Neutrophil (primary cell): ENCODE measurements around the gene PGAP3.

ENCODE experiments used
- H3K27ac ChIP-seq: fragments of 200-600 bp; sonication (generic); 2 replicates; pipeline ENCODE4 v1.5.1; 2016; ENCODE audit warnings: mild to moderate bottlenecking, moderate library complexity
- H3K27me3 ChIP-seq: fragments of 200-600 bp; sonication (generic); 2 replicates; pipeline ENCODE4 v1.6.0; 2016; ENCODE audit warnings: mild to moderate bottlenecking
- H3K36me3 ChIP-seq: fragments of 200-600 bp; sonication (generic); 2 replicates; pipeline ENCODE4 v1.5.1; 2017
- H3K4me1 ChIP-seq, 2 experiments: fragments of 200-600 bp in 1 of 2; sonication (generic) in 1 of 2; 1 replicate in 1 of 2; 2 replicates in 1 of 2; pipeline versions ENCODE4 v1.5.1 to v1.6.1; 2013 to 2016; ENCODE audit warnings: low read depth in 1 of 2, low read length in 1 of 2, mild to moderate bottlenecking in 1 of 2, moderate library complexity in 1 of 2; ENCODE audit not compliant: control insufficient read depth in 1 of 2, insufficient read depth in 1 of 2
- H3K4me3 ChIP-seq, 2 experiments: fragments of 200-600 bp in 1 of 2; sonication (generic) in 1 of 2; 1 replicate in 1 of 2; 2 replicates in 1 of 2; pipeline ENCODE4 v1.5.1; 2013 to 2016; ENCODE audit warnings: low read depth in 1 of 2, low read length in 1 of 2, mild to moderate bottlenecking in 1 of 2, moderate library complexity in 1 of 2
- H3K9me3 ChIP-seq: fragments of 200-600 bp; sonication (generic); 2 replicates; pipeline ENCODE4 v1.5.1; 2016
- TF ChIP-seq, protein P1 (sequence below): fragments of 200-600 bp; sonication (generic); IDR thresholded peaks from 2 replicates; pipeline ENCODE4 v1.5.1; 2016; ENCODE audit warnings: antibody characterized with exemption

Gene PGAP3

DNA sequence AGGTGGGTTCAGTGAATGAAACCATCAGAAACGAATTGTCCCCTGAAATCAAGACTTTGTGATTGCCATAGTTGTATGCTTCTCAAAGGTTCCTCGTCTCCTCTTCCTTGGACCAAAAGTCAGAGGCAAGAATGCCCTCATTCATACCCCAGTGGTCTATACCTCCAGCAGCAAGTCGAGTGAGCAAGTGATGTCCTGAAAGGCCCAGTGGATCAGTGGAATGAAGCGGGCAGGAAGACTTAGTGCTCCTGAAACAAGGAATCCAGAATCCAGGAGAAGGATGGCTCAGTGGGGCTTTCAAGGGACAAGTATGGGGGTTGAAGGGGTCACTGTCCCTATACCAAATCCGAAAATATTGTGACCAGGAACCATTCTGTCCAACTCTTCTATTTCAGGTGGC lies 6.7 kb upstream of the PGAP3 start:
- Histone ChIP-seq H3K27ac (no peak overlapping the region), H3K27me3 (peaks cover 49% of the 10 kb centered on the region), H3K36me3 (no peaks in the 10 kb centered on the region), H3K4me3 (no peak overlapping the region), H3K4me1 (no peaks in the 10 kb centered on the region), H3K9me3 (no peaks in the 10 kb centered on the region)
- TF ChIP-seq, protein P1, sequence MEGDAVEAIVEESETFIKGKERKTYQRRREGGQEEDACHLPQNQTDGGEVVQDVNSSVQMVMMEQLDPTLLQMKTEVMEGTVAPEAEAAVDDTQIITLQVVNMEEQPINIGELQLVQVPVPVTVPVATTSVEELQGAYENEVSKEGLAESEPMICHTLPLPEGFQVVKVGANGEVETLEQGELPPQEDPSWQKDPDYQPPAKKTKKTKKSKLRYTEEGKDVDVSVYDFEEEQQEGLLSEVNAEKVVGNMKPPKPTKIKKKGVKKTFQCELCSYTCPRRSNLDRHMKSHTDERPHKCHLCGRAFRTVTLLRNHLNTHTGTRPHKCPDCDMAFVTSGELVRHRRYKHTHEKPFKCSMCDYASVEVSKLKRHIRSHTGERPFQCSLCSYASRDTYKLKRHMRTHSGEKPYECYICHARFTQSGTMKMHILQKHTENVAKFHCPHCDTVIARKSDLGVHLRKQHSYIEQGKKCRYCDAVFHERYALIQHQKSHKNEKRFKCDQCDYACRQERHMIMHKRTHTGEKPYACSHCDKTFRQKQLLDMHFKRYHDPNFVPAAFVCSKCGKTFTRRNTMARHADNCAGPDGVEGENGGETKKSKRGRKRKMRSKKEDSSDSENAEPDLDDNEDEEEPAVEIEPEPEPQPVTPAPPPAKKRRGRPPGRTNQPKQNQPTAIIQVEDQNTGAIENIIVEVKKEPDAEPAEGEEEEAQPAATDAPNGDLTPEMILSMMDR, result no peak

- Histone ChIP-seq H3K4me1 (peaks cover 7 to 11% of the 10 kb centered on the region in 2 experiments), H3K27ac (no peak overlapping the region), H3K4me3 (peak overlapping the region in 1 of 2 experiments; percentile 95), H3K27me3 (peaks cover 27% of the 10 kb centered on the region), H3K9me3 (no peaks in the 10 kb centered on the region), H3K36me3 (no peaks in the 10 kb centered on the region)
- TF ChIP-seq, protein P1, result no peak
Observed at GRCh38 chr17:39688945-39689344, 1.1 kb upstream of the PGAP3 start.

DNA sequence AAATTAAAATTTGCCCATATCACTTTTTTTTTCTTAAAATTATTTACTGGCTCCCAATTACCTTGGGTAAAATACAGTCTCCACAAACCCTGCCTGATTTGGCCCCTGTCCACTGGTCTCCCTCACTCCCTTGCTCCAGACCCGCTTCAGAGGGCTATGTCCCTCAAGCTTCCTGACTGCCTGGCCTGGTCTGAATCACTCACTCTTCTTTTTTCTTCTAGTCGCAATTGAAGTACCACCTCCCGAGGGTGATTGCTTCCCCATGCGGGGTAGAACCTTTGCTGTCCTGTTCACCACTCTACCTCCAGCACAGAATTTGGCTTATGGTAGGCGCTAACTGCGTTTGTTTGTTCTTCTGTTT lies 598 bp upstream of the PGAP3 start:
- Histone ChIP-seq H3K36me3 (no peaks in the 10 kb centered on the region), H3K4me1 (peaks cover 7 to 11% of the 10 kb centered on the region in 2 experiments), H3K27ac (peak overlapping the region; percentile 87), H3K4me3 (peak overlapping the region; percentile 81 to 95), H3K27me3 (peaks cover 27% of the 10 kb centered on the region), H3K9me3 (no peaks in the 10 kb centered on the region)
- TF ChIP-seq, protein P1, result no peak

- Histone ChIP-seq H3K9me3 (no peaks in the 10 kb centered on the region), H3K36me3 (no peaks in the 10 kb centered on the region), H3K27me3 (peaks cover 27% of the 10 kb centered on the region), H3K27ac (peak overlapping the region; percentile 87), H3K4me1 (peaks cover 7 to 11% of the 10 kb centered on the region in 2 experiments), H3K4me3 (peak overlapping the region; percentile 81 to 95)
- TF ChIP-seq, protein P1, result no peak
Observed at GRCh38 chr17:39687101-39687545, 734 bp downstream of the PGAP3 start.

DNA sequence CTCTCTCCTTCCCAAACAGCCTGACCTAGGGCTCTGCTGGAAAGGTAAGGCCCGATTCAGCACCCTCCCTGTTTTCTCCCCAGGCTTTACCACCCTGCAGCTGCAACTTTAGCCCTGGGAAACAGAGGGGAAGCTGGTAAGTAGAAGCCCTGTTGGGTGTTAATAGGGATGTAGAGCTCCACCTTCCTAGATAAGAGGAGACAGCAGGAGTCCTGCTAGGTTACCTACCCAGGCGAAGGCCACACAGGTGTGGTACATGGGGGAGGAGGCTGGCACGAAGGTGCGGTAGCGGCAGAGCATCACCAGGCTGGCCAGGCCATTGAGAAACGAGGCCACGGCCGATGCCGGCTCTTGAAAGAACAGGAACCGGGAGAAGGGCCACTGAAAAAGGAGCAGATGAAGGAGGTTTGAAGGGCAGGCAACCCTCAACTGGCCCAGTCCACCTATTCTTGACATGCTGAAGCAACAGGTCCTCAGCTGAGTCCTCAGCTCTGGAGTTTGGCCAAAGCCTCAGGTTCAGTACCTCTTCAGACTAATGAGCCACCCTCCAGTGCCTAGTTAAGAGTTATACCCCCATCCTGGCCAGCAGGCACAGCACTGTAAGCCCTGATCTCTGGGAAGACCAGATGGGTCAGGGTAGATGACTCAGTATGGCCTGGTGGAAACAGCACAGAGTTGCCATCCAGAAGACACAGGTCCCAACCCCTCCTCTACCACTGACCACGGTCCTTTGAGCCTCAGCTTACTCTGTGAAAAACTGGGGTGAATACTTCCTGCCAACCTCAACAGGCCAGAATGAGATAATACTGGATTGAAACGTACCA lies 3.3 kb downstream of the PGAP3 start:
- peaks cover 11% of the 10 kb centered on the region for H3K27me3 ChIP-seq
- H3K4me1 ChIP-seq, result peaks cover 7 to 11% of the 10 kb centered on the region in 2 experiments
- no peaks in the 10 kb centered on the region for H3K9me3 ChIP-seq
- TF ChIP-seq, protein P1, result no peak
- H3K4me3 ChIP-seq, result no peak overlapping the region
- no peaks in the 10 kb centered on the region for H3K36me3 ChIP-seq
- no peak overlapping the region for H3K27ac ChIP-seq
